ENCODE measurements around the gene MECP2. TPM values are rescaled to one million over a fixed set of nuclear protein-coding genes. Genes with fewer than 3 reads are reported as not detected.

The MECP2 gene
- total RNA-seq, 3 donors from 2014 or later: 56.3 to 58.3 (median 57.8) TPM

DNA sequence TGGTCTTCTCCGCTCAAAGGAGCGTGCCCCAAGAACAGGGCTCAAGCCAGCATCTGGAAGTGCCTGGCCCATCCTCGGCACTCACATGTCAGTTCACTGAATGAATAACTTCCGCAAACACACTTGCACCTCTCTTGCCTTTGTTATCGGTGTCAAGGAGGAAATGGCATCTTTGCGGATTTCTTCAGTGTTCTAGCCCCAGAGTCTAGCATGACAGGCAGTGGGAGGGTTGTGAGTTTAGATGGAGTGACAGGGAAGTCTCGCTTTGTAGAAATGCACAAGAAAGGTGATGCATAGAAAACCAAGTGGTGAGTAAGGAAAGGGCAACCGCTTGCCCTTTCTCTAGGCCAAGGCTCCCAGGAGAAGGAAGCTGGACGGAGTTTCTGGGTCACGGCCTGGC, 17.6 kb upstream of the MECP2 start:
- no peak for DNase-seq (ENCODE audit: low spot score in 2 of 2)
- H3K4me3 ChIP-seq: no peak overlapping the region
- H3K27ac ChIP-seq: no peak overlapping the region
- TF ChIP-seq POLR2A (IDR thresholded peaks at IDR 0.05): no peak
- no peak for TF ChIP-seq POLR2AphosphoS5 (IDR thresholded peaks at IDR 0.05)
- TF ChIP-seq, protein P1, sequence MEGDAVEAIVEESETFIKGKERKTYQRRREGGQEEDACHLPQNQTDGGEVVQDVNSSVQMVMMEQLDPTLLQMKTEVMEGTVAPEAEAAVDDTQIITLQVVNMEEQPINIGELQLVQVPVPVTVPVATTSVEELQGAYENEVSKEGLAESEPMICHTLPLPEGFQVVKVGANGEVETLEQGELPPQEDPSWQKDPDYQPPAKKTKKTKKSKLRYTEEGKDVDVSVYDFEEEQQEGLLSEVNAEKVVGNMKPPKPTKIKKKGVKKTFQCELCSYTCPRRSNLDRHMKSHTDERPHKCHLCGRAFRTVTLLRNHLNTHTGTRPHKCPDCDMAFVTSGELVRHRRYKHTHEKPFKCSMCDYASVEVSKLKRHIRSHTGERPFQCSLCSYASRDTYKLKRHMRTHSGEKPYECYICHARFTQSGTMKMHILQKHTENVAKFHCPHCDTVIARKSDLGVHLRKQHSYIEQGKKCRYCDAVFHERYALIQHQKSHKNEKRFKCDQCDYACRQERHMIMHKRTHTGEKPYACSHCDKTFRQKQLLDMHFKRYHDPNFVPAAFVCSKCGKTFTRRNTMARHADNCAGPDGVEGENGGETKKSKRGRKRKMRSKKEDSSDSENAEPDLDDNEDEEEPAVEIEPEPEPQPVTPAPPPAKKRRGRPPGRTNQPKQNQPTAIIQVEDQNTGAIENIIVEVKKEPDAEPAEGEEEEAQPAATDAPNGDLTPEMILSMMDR (IDR thresholded peaks at IDR 0.05): no peak
- H3K4me1 ChIP-seq: no peaks in the 10 kb centered on the region
- H3K9me3 ChIP-seq: no peaks in the 10 kb centered on the region
- intact Hi-C loops (cut with DNase I; ENCODE audit: low total_unique reads): no loop called here
- no peaks in the 10 kb centered on the region for H3K36me3 ChIP-seq
- H3K27me3 ChIP-seq: peaks cover 0 to 27% of the 10 kb centered on the region in 2 donors

DNA sequence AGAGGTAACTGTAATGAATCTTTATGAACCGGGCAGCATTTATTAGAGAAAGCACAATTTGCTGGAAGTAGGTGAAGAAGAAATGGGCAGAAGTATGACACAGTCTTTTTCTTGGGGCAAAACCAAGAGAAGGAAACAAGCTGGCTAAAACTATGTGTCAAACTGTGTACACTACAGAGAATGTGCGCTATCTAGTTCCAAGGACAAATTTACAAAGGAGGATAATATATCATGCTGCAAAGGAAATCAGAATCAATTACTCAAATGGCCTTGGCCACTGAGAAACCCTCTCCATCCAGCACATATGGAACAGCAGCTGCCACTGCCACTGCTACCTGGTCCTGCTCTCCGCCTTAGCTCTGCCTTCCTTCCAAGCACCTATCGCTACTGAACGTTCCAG, 17.1 kb upstream of the MECP2 start:
- TF ChIP-seq POLR2A (IDR thresholded peaks at IDR 0.05) (no peak), POLR2AphosphoS5 (IDR thresholded peaks at IDR 0.05) (no peak)
- TF ChIP-seq, protein P1 (IDR thresholded peaks at IDR 0.05): no peak
- intact Hi-C loops (cut with DNase I; ENCODE audit: low total_unique reads): no loop called here

DNA sequence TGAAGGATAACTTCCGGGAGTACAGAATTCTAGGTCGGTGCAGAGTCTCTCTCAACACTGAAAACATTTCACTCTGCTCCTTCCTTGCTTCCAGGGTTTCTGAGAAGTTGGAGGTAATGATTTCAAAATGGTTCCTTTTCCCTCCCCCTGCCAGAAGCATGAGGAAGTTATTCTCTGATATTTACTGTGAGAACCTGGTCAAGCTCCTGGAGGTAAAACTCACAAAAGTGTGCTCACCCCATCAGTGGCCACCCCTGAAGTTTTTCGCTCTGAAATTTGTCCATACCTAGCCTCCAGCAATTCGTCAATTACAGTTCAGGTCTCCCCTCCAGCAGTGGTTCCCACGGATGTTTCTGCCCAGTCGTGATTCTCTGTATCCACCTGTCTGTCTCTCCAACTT, 16.2 kb upstream of the MECP2 start:
- DNase-seq (ENCODE audit: low spot score in 2 of 2): no peak
- Histone ChIP-seq H3K4me3 (no peak overlapping the region), H3K9me3 (no peaks in the 10 kb centered on the region), H3K36me3 (no peaks in the 10 kb centered on the region), H3K27me3 (peaks cover 0 to 27% of the 10 kb centered on the region in 2 donors), H3K27ac (no peak overlapping the region), H3K4me1 (no peaks in the 10 kb centered on the region)
- intact Hi-C loops (cut with DNase I; ENCODE audit: low total_unique reads): no loop called here
- no peak for TF ChIP-seq POLR2AphosphoS5 (IDR thresholded peaks at IDR 0.05)
- TF ChIP-seq, protein P1 (IDR thresholded peaks at IDR 0.05): no peak
- no peak for TF ChIP-seq POLR2A (IDR thresholded peaks at IDR 0.05)

More for the DNA sequence above, 17.1 kb upstream of the MECP2 start:
- no peak for DNase-seq (ENCODE audit: low spot score in 2 of 2)
- H3K4me1 ChIP-seq: no peaks in the 10 kb centered on the region
- H3K27me3 ChIP-seq: peaks cover 0 to 27% of the 10 kb centered on the region in 2 donors
- H3K36me3 ChIP-seq: no peaks in the 10 kb centered on the region
- no peak overlapping the region for H3K27ac ChIP-seq
- no peaks in the 10 kb centered on the region for H3K9me3 ChIP-seq
- H3K4me3 ChIP-seq: no peak overlapping the region

DNA sequence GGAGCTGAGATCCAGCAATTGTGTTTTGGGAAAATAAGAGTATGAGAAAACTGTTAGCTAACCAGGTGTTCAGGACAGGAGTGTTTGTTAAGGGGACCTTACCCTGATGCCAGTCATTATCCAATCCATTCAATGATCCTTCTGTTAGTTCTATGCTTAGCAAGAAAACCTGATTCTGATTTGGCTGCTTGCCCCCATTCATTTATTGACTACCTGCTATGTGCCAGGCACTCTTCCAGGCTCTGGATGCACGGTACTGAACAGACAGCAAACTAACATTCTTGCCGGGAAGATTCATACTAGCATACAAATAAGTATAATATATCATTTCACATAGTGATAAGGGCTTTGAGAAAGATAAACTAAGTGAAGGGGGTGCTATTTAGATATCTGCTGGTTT, 1.0 kb upstream of the MECP2 start:
- Histone ChIP-seq H3K9me3 (no peaks in the 10 kb centered on the region), H3K4me1 (peaks cover 0 to 3% of the 10 kb centered on the region in 2 donors), H3K27me3 (peaks cover 0 to 41% of the 10 kb centered on the region in 2 donors), H3K27ac (peak overlapping the region in 1 of 2 donors; percentile 29), H3K4me3 (no peak overlapping the region), H3K36me3 (no peaks in the 10 kb centered on the region)
- no peak for DNase-seq (ENCODE audit: low spot score in 2 of 2)
- TF ChIP-seq, protein P1 (IDR thresholded peaks at IDR 0.05): no peak
- TF ChIP-seq POLR2AphosphoS5 (IDR thresholded peaks at IDR 0.05) (no peak), POLR2A (IDR thresholded peaks at IDR 0.05) (no peak)
- intact Hi-C loops (cut with DNase I; ENCODE audit: low total_unique reads): no loop called here

DNA sequence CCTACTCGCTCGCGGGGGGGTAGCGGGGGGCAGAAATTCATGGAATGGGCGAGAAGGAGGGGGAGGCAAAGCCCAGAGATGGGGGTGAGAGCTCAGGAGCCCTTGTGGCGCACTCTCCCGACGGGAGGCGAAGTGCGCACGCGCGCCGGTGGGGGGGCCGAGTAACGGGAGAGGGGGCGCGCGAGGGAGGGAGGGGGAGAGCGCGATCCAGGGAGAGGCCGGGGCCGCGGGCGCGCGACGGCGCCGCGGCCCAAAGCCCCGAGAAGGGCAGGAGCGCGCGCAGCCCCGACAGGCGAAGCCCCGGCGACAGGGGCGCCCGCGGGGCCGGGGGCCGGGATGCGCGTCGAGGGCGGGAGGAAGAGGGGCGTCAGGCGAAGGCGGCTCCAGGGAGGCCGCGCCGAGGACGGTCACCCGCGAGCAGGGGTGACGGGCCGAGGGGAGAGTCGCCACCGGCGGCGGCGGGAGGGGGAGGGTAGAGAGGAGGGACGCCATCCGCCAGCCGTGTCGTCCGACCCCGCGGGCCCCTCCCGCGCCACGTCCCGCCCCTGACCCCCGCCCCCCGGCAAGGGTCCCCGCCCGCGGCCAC, 421 bp downstream of the MECP2 start:
- intact Hi-C loops (cut with DNase I; ENCODE audit: low total_unique reads): no loop called here
- Histone ChIP-seq H3K27ac (peak overlapping the region; percentile 96 to 100), H3K4me1 (peaks cover 0 to 3% of the 10 kb centered on the region in 2 donors), H3K36me3 (no peaks in the 10 kb centered on the region), H3K4me3 (peak overlapping the region; percentile 65 to 88 (median 76)), H3K27me3 (peaks cover 0 to 37% of the 10 kb centered on the region in 2 donors), H3K9me3 (no peaks in the 10 kb centered on the region)
- peak; percentile 52 to 55 for DNase-seq (ENCODE audit: low spot score in 2 of 2)
- no peak for TF ChIP-seq POLR2AphosphoS5 (IDR thresholded peaks at IDR 0.05)
- no peak for TF ChIP-seq POLR2A (IDR thresholded peaks at IDR 0.05)
- TF ChIP-seq, protein P1 (IDR thresholded peaks at IDR 0.05): no peak

Measured in breast epithelium (tissue), 4 donors.